SK-N-SH (cell line): Measurements from ENCODE around the gene BOC. TPM values are rescaled to one million over a fixed set of nuclear protein-coding genes. Genes with fewer than 3 reads are reported as not detected.

ENCODE experiments used
- CTCF ChIA-PET: fragments of 300-600, 350-600 bp; formaldehyde crosslinking; extraction: SDS; loops from one replicate; lab custom pipeline; 2021; lab: Yijun Ruan, JAX
- POLR2A ChIA-PET: fragments of 350-600 bp; sonication (Branson Sonifier 250); formaldehyde crosslinking; extraction: SDS; loops from one replicate; lab custom pipeline; 2020; ENCODE audit warnings: antibody characterized with exemption, inconsistent platforms; lab: Yijun Ruan, JAX
- DNase-seq: peaks from one replicate; pipeline ENCODE4 v3.0.0; 2012
- H2AFZ ChIP-seq: fragments of 200-600 bp; sonication (generic); 2 replicates; pipeline ENCODE4 v1.8.1; 2016; ENCODE audit warnings: antibody characterized with exemption, mild to moderate bottlenecking, low read depth
- H3F3A ChIP-seq: fragments of 200-600 bp; sonication (generic); replicated peaks from 2 replicates; pipeline ENCODE3; 2016; ENCODE audit warnings: antibody characterized with exemption, mild to moderate bottlenecking; ENCODE audit not compliant: insufficient read depth
- H3K27ac ChIP-seq, 2 experiments: fragments of 200-500 bp in 1 of 2; fragments of 200-600 bp in 1 of 2; sonication (Bioruptor generic) in 1 of 2; sonication (generic), shearing (Covaris generic) in 1 of 2; 2 replicates each; pipeline versions ENCODE4 v1.5.1 to v1.6.1; 2014 to 2016; ENCODE audit warnings: low read depth in 2 of 2, inconsistent platforms in 1 of 2, low read length in 1 of 2, mild to moderate bottlenecking in 1 of 2, mixed read lengths in 1 of 2
- H3K27me3 ChIP-seq: fragments of 200-600 bp; sonication (generic), shearing (Covaris generic); 2 replicates; pipeline ENCODE4 v1.6.1; 2016; ENCODE audit warnings: mixed run types; ENCODE audit not compliant: insufficient read depth
- H3K36me3 ChIP-seq, 2 experiments: fragments of 200-500 bp in 1 of 2; fragments of 200-600 bp in 1 of 2; sonication (Bioruptor generic) in 1 of 2; sonication (generic) in 1 of 2; replicated peaks in 1 of 2; 2 replicates each; pipeline versions ENCODE3 to v1.5.1; 2014 to 2016; ENCODE audit warnings: low read length in 1 of 2, mild to moderate bottlenecking in 1 of 2; ENCODE audit not compliant: insufficient read depth in 2 of 2, control insufficient read depth in 1 of 2
- H3K4me1 ChIP-seq, 2 experiments: fragments of 200-500 bp in 1 of 2; fragments of 200-600 bp in 1 of 2; sonication (Bioruptor generic) in 1 of 2; sonication (generic), shearing (Covaris generic) in 1 of 2; 2 replicates each; pipeline versions ENCODE4 v1.5.1 to v1.6.1; 2014 to 2016; ENCODE audit warnings: low read depth in 1 of 2, low read length in 1 of 2, mixed run types in 1 of 2; ENCODE audit not compliant: insufficient read depth in 2 of 2, control insufficient read depth in 1 of 2
- H3K4me2 ChIP-seq: fragments of 200-600 bp; sonication (generic), shearing (Covaris generic); 2 replicates; pipeline ENCODE4 v1.6.1; 2017; ENCODE audit warnings: mixed run types
- H3K4me3 ChIP-seq, 2 experiments: fragments of 200-500 bp in 1 of 2; fragments of 200-600 bp in 1 of 2; sonication (Bioruptor generic) in 1 of 2; sonication (generic), shearing (Covaris generic) in 1 of 2; 2 replicates each; pipeline versions ENCODE4 v1.5.1 to v1.8.1; 2014 to 2016; ENCODE audit warnings: low read depth in 2 of 2, inconsistent platforms in 1 of 2, low read length in 1 of 2, mild to moderate bottlenecking in 1 of 2, mixed read lengths in 1 of 2, moderate library complexity in 1 of 2
- H3K79me2 ChIP-seq: fragments of 200-600 bp; sonication (generic); 2 replicates; pipeline ENCODE4 v1.8.1; 2017; ENCODE audit warnings: mild to moderate bottlenecking; ENCODE audit not compliant: insufficient read depth
- H3K9ac ChIP-seq: fragments of 200-600 bp; sonication (generic); 2 replicates; pipeline ENCODE4 v1.6.1; 2017; ENCODE audit warnings: mixed run types
- H3K9me2 ChIP-seq: fragments of 200-600 bp; sonication (generic); 2 replicates; pipeline ENCODE4 v1.6.1; 2017; ENCODE audit warnings: mixed run types
- H3K9me3 ChIP-seq: fragments of 200-600 bp; sonication (generic); 2 replicates; pipeline ENCODE4 v1.6.1; 2017; ENCODE audit warnings: mixed run types, mild to moderate bottlenecking, moderate library complexity
- H4K20me1 ChIP-seq: fragments of 200-600 bp; sonication (generic); 2 replicates; pipeline ENCODE4 v1.6.1; 2017; ENCODE audit warnings: mild to moderate bottlenecking, mixed run types; ENCODE audit not compliant: insufficient read depth
- CHD2 ChIP-seq: fragments of 150-350 bp; IDR thresholded peaks from 2 replicates; pipeline ENCODE4 v1.6.1; 2018; ENCODE audit warnings: low read length; ENCODE audit not compliant: partially characterized antibody
- EZH2phosphoT487 ChIP-seq: fragments of 200-600 bp; sonication (generic); IDR thresholded peaks from 2 replicates; pipeline ENCODE4 v1.6.1; 2017; ENCODE audit warnings: low read depth, mixed run types, mild to moderate bottlenecking, antibody characterized with exemption, moderate library complexity, borderline replicate concordance
- MEF2A ChIP-seq: IDR thresholded peaks from 2 replicates; pipeline ENCODE4 v1.4.0; 2012; ENCODE audit warnings: low read depth, borderline replicate concordance
- REST ChIP-seq: IDR thresholded peaks from 2 replicates; pipeline ENCODE4 v1.6.1; 2012; ENCODE audit warnings: mild to moderate bottlenecking, low read depth, low read length, moderate library complexity
- RFX5 ChIP-seq: IDR thresholded peaks from 2 replicates; pipeline ENCODE4 v1.6.1; 2012; ENCODE audit warnings: mild to moderate bottlenecking, improper control_type of control experiment, low read length
- RXRA ChIP-seq: IDR thresholded peaks from 2 replicates; pipeline ENCODE4 v1.4.0; 2012; ENCODE audit warnings: low read depth, mild to moderate bottlenecking, borderline replicate concordance
- ZBTB33 ChIP-seq: IDR thresholded peaks from 2 replicates; pipeline ENCODE4 v1.4.0; 2012; ENCODE audit warnings: low read depth, borderline replicate concordance
- WGBS: methylation state at CpG from one replicate; pipeline ENCODE4 v1.1.6; 2017; ENCODE audit warnings: low lambda C conversion rate; 5-methylcytosine and 5-hydroxymethylcytosine counted together
- polyA plus RNA-seq, 3 experiments: library from polyadenylated mRNA; depleted of rRNA; stranded (reverse); fragments of >200 nt; gene quantifications; 2 replicates each; pipeline ENCODE4 v1.2.3, GENCODE V29; 2012

Gene BOC
- polyA plus RNA-seq, 1 of the 3 experiments (the other 2 are of a cell fraction) = 6.6 TPM

- no peak for TF ChIP-seq ZBTB33
Measured at GRCh38 chr3:113262304-113262665, 50.9 kb downstream of the BOC start (continued).

- POLR2A ChIA-PET = no interaction called here
- H3K4me1 ChIP-seq = peaks cover 0 to 14% of the 10 kb centered on the region in 2 experiments; a peak in 1 of 4 replicates
- H3K9me3 ChIP-seq = no peaks in the 10 kb centered on the region
- no peaks in the 10 kb centered on the region for H4K20me1 ChIP-seq
- H3K36me3 ChIP-seq = peaks cover 0 to 8% of the 10 kb centered on the region in 2 experiments
- H3K79me2 ChIP-seq = no peaks in the 10 kb centered on the region
- H3K27ac ChIP-seq = no peak overlapping the region
- no CpG with 5 or more reads among the region's 2 CpGs for WGBS
- no peaks in the 10 kb centered on the region for H3K9me2 ChIP-seq
- no peak for TF ChIP-seq MEF2A
- TF ChIP-seq CHD2 = no peak
- TF ChIP-seq REST = no peak
- TF ChIP-seq EZH2phosphoT487 = no peak
- no peak for TF ChIP-seq ZBTB33
- TF ChIP-seq RFX5 = no peak
- no peak for TF ChIP-seq RXRA
- TF ChIP-seq, all 33 proteins: peak for 0
- no peak for DNase-seq
- Histone ChIP-seq H2AFZ (no peak overlapping the region), H3K4me3 (no peak overlapping the region), H3K27me3 (no peaks in the 10 kb centered on the region), H3K9ac (no peak overlapping the region), H3K4me2 (no peak overlapping the region), H3F3A (no peaks in the 10 kb centered on the region)
- CTCF ChIA-PET = interaction anchor here (3.2 kb wide), 1 partner anchor 25 kb away, joined by 11 read pairs; no protein-coding TSS in a partner anchor
Measured at GRCh38 chr3:113263020-113263419, 51.7 kb downstream of the BOC start.
